Loucy (cell line): ENCODE measurements around the gene EVC.

ENCODE experiments used
- EZH2phosphoT487 ChIP-seq: fragments of 200-600 bp; IDR thresholded peaks from 2 replicates; pipeline ENCODE4 v1.6.1; 2018; ENCODE audit warnings: antibody characterized with exemption, mild to moderate bottlenecking, moderate library complexity, borderline replicate concordance
- TF ChIP-seq, protein P1 (sequence below): fragments of 200-600 bp; sonication (generic); conservative IDR thresholded peaks from 2 replicates; pipeline ENCODE4 v1.5.1; 2014; ENCODE audit warnings: mild to moderate bottlenecking, antibody characterized with exemption, low read length

GRCh38 chr4:5827108-5828004 is 116.4 kb downstream of the EVC start:
- TF ChIP-seq, protein P1, sequence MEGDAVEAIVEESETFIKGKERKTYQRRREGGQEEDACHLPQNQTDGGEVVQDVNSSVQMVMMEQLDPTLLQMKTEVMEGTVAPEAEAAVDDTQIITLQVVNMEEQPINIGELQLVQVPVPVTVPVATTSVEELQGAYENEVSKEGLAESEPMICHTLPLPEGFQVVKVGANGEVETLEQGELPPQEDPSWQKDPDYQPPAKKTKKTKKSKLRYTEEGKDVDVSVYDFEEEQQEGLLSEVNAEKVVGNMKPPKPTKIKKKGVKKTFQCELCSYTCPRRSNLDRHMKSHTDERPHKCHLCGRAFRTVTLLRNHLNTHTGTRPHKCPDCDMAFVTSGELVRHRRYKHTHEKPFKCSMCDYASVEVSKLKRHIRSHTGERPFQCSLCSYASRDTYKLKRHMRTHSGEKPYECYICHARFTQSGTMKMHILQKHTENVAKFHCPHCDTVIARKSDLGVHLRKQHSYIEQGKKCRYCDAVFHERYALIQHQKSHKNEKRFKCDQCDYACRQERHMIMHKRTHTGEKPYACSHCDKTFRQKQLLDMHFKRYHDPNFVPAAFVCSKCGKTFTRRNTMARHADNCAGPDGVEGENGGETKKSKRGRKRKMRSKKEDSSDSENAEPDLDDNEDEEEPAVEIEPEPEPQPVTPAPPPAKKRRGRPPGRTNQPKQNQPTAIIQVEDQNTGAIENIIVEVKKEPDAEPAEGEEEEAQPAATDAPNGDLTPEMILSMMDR = no peak
- TF ChIP-seq EZH2phosphoT487 = no peak
